Retinal pigment epithelial cell (primary cell): Measurements from ENCODE around the gene LMF1.

ENCODE experiments used
- DNase-seq: peaks from one replicate; pipeline ENCODE4 v3.0.0-alpha.2; 2010; ENCODE audit warnings: low read depth
- H3K4me3 ChIP-seq: 2 replicates; pipeline ENCODE4 v1.5.1; 2011; ENCODE audit warnings: mild to moderate bottlenecking, low read length, control low read depth, moderate library complexity
- CTCF ChIP-seq: conservative IDR thresholded peaks from 2 replicates; pipeline ENCODE4 v1.5.1; 2011; ENCODE audit warnings: low read depth, low read length, control low read depth, inconsistent platforms

LMF1 gene

GRCh38 chr16:875182-876040 lies 95.4 kb downstream of the LMF1 start:
- no peak overlapping the region for H3K4me3 ChIP-seq

GRCh38 chr16:874366-875181 lies 96.2 kb downstream of the LMF1 start:
- no peak overlapping the region for H3K4me3 ChIP-seq
- DNase-seq = no peak
- no peak for TF ChIP-seq CTCF

More at GRCh38 chr16:875182-876040, 95.4 kb downstream of the LMF1 start:
- no peak for DNase-seq
- no peak for TF ChIP-seq CTCF

- H3K4me3 ChIP-seq = no peak overlapping the region
- no peak for TF ChIP-seq CTCF
- DNase-seq = no peak
These were observed 96.9 kb downstream of the LMF1 start for GRCh38 chr16:873889-874288.

GRCh38 chr16:873243-873661 lies 97.5 kb downstream of the LMF1 start:
- TF ChIP-seq CTCF = no peak
- DNase-seq = no peak
- H3K4me3 ChIP-seq = no peak overlapping the region

GRCh38 chr16:872436-873242 lies 98.1 kb downstream of the LMF1 start:
- TF ChIP-seq CTCF = no peak
- no peak overlapping the region for H3K4me3 ChIP-seq
- no peak for DNase-seq

GRCh38 chr16:871562-872345 lies 99.0 kb downstream of the LMF1 start:
- TF ChIP-seq CTCF = no peak
- no peak for DNase-seq

More at GRCh38 chr16:871562-872345, 99.0 kb downstream of the LMF1 start:
- H3K4me3 ChIP-seq = no peak overlapping the region
